AG04449 (cell line): ENCODE data around the gene ALDH1A2.

Source experiments
- CTCF ChIA-PET: fragments of 350-600 bp; formaldehyde crosslinking; extraction: SDS; loops from one replicate; lab custom pipeline; 2021; ENCODE audit warnings: antibody characterized with exemption; lab: Yijun Ruan, JAX
- POLR2A ChIA-PET: fragments of 400-600, 350-600 bp; formaldehyde crosslinking; extraction: SDS; loops from one replicate; lab custom pipeline; 2020; ENCODE audit warnings: antibody characterized with exemption, inconsistent platforms; lab: Yijun Ruan, JAX
- DNase-seq: peaks from one replicate; pipeline ENCODE4 v3.0.0-alpha.2; 2010; ENCODE audit warnings: low read depth, low spot score
- H3K4me3 ChIP-seq: 2 replicates; pipeline ENCODE4 v1.5.1; 2011; ENCODE audit warnings: low read depth, mild to moderate bottlenecking, control low read depth, low read length
- TF ChIP-seq, protein P1 (sequence below): IDR thresholded peaks from one replicate; pipeline ENCODE4 v1.5.1; 2011; ENCODE audit warnings: mild to moderate bottlenecking, moderate library complexity, low read length, control low read depth, inconsistent platforms; ENCODE audit not compliant: insufficient read depth; ENCODE audit errors: missing control alignments

The ALDH1A2 gene

DNA sequence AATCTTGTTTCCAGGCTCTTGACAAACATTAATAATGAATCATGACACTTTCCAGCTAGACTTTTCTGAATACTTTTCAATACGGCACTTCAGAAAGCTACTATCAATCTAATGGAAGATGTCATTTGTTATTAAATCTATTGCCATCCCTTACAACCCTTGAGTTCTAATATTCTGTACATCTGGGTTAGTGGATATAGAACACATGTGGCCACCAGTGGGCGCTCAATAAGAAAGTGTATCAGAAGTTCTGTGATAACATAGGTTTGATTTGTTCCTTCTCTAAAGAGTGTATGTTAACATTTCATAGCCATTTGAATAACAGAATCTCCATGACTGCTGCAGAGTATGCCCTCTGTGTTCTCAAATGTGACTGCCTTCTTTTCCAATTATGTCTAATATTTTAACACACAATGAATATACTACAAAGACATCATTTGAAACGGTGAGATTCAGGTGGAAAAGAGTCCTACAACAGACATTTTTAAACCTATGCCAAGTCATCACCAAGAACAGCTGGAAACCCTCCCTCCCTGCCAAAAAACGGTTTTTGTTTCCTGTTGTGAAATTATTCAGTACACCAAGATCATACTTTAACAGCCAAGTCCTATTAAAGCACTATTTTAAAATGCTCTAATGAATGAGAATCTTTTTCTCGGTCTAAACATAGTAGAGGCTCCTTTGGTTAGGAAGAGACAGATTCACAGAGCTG lies 22.2 kb downstream of the ALDH1A2 start:
- H3K4me3 ChIP-seq, result no peak overlapping the region
- POLR2A ChIA-PET, result no interaction called here
- TF ChIP-seq, protein P1, sequence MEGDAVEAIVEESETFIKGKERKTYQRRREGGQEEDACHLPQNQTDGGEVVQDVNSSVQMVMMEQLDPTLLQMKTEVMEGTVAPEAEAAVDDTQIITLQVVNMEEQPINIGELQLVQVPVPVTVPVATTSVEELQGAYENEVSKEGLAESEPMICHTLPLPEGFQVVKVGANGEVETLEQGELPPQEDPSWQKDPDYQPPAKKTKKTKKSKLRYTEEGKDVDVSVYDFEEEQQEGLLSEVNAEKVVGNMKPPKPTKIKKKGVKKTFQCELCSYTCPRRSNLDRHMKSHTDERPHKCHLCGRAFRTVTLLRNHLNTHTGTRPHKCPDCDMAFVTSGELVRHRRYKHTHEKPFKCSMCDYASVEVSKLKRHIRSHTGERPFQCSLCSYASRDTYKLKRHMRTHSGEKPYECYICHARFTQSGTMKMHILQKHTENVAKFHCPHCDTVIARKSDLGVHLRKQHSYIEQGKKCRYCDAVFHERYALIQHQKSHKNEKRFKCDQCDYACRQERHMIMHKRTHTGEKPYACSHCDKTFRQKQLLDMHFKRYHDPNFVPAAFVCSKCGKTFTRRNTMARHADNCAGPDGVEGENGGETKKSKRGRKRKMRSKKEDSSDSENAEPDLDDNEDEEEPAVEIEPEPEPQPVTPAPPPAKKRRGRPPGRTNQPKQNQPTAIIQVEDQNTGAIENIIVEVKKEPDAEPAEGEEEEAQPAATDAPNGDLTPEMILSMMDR, result peak; percentile 51
- no peak for DNase-seq
- CTCF ChIA-PET, result interaction anchor here (0.6 to 3.3 kb wide), 15 partner anchors 8 to 180 kb away, joined by 3 to 39 read pairs (median 4); no protein-coding TSS in a partner anchor

- no peak overlapping the region for H3K4me3 ChIP-seq
- TF ChIP-seq, protein P1, result no peak
- POLR2A ChIA-PET, result no interaction called here
- CTCF ChIA-PET, result interaction anchor here (1.2 to 3.3 kb wide), 8 partner anchors 9 to 160 kb away, joined by 3 to 39 read pairs (median 5); no protein-coding TSS in a partner anchor
- DNase-seq, result no peak
Measured at GRCh38 chr15:58042006-58042405, 23.5 kb downstream of the ALDH1A2 start.

- CTCF ChIA-PET, result no interaction called here
- TF ChIP-seq, protein P1, result no peak
- H3K4me3 ChIP-seq, result no peak overlapping the region
- no peak for DNase-seq
- POLR2A ChIA-PET, result no interaction called here
Measured at GRCh38 chr15:58040150-58040549, 25.4 kb downstream of the ALDH1A2 start.

- CTCF ChIA-PET, result interaction anchor here (2.6 kb wide), 1 partner anchor 27 kb away, joined by 11 read pairs; no protein-coding TSS in a partner anchor
- TF ChIP-seq, protein P1, result no peak
- no peak overlapping the region for H3K4me3 ChIP-seq
- no peak for DNase-seq
- POLR2A ChIA-PET, result no interaction called here
Measured at GRCh38 chr15:58039079-58040035, 26.2 kb downstream of the ALDH1A2 start.

DNA sequence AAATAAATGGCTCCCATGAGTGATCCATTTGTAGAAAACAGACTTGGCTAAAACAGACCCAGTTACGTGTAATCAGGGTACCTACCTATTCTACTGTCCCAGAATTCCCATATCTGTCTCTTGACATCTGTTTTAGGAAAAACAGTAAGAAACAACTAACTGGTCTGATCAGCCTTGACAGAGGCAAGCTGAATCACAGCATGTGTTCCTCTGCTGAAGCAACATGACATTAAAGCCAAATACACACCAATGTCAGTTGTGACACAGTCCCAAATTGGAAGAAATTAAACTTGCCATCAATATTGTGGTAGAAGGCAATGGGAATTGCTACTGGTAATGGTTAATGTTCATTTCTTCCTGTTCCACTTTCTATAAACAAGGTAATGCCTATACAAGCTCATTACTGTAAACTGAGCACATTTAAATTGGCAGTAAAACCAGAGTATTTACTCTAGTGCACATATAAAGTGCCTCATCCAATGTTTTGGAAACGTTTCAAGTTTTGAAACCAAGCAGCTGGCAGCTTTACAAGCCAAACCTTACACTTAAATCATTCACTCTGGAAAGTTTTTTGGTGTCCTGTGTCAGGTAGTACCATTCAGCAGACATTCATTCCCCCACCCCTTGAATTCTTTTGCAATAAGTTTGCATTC lies 27.0 kb downstream of the ALDH1A2 start:
- POLR2A ChIA-PET, result no interaction called here
- CTCF ChIA-PET, result interaction anchor here (2.6 kb wide), 1 partner anchor 28 kb away, joined by 11 read pairs; no protein-coding TSS in a partner anchor
- TF ChIP-seq, protein P1, result no peak
- no peak for DNase-seq
- H3K4me3 ChIP-seq, result no peak overlapping the region
